HG02571 (cell line): Measurements from ENCODE around the gene MAP7.
A peak's percentile ranks its signal among the peaks of the same experiment; 100 is the strongest.

Source experiments
- ATAC-seq: cut with Tn5 transposase; IDR thresholded peaks from one replicate; pipeline ENCODE4 v1.9.1; 2021; ENCODE audit warnings: mild to moderate bottlenecking, moderate library complexity; ENCODE audit not compliant: unreplicated experiment

MAP7 gene

GRCh38 chr6:136566007-136566487, 15.8 kb upstream of the MAP7 start:
- no peak for ATAC-seq

GRCh38 chr6:136564180-136564579, 14.0 kb upstream of the MAP7 start:
- ATAC-seq: no peak

- ATAC-seq: no peak
Measured at GRCh38 chr6:136563386-136564152, 13.3 kb upstream of the MAP7 start.

- ATAC-seq: no peak
Measured at GRCh38 chr6:136562211-136562610, 12.0 kb upstream of the MAP7 start.

GRCh38 chr6:136553166-136553787, 3.1 kb upstream of the MAP7 start:
- ATAC-seq: no peak

- ATAC-seq: no peak
Measured at GRCh38 chr6:136552054-136552453, 1.8 kb upstream of the MAP7 start.

- ATAC-seq: no peak
Measured at GRCh38 chr6:136551103-136551502, 881 bp upstream of the MAP7 start.

- peak; percentile 60 for ATAC-seq
Measured at GRCh38 chr6:136550045-136550329, 235 bp downstream of the MAP7 start.

- peak; percentile 10 for ATAC-seq
Measured at GRCh38 chr6:136549300-136550044, 750 bp downstream of the MAP7 start.

- ATAC-seq: no peak
Measured at GRCh38 chr6:136548582-136549299, 1.5 kb downstream of the MAP7 start.

- ATAC-seq: no peak
Measured at GRCh38 chr6:136547871-136548270, 2.4 kb downstream of the MAP7 start.

- ATAC-seq: no peak
Measured at GRCh38 chr6:136547336-136547735, 2.9 kb downstream of the MAP7 start.

- ATAC-seq: no peak
Measured at GRCh38 chr6:136546331-136546730, 3.9 kb downstream of the MAP7 start.

- ATAC-seq: no peak
Measured at GRCh38 chr6:136544326-136544725, 5.9 kb downstream of the MAP7 start.

GRCh38 chr6:136541395-136541794, 8.8 kb downstream of the MAP7 start:
- ATAC-seq: no peak

GRCh38 chr6:136539967-136540652, 10.1 kb downstream of the MAP7 start:
- ATAC-seq: no peak

- no peak for ATAC-seq
Measured at GRCh38 chr6:136538836-136539235, 11.4 kb downstream of the MAP7 start.

GRCh38 chr6:136535880-136536650, 14.2 kb downstream of the MAP7 start:
- no peak for ATAC-seq

GRCh38 chr6:136535017-136535765, 15.0 kb downstream of the MAP7 start:
- no peak for ATAC-seq
